GM18511 (cell line): ENCODE data around the gene MRPL52.
"Not testable (repeated sequence)": the region's sequence is repeated elsewhere in the genome, so short reads cannot be mapped to it uniquely, and the experiment has no call there.

ENCODE experiments used
- ATAC-seq: cut with Tn5 transposase; IDR thresholded peaks from one replicate; pipeline ENCODE4 v1.9.1; 2021; ENCODE audit warnings: mild to moderate bottlenecking, moderate library complexity; ENCODE audit not compliant: unreplicated experiment

The MRPL52 gene

DNA sequence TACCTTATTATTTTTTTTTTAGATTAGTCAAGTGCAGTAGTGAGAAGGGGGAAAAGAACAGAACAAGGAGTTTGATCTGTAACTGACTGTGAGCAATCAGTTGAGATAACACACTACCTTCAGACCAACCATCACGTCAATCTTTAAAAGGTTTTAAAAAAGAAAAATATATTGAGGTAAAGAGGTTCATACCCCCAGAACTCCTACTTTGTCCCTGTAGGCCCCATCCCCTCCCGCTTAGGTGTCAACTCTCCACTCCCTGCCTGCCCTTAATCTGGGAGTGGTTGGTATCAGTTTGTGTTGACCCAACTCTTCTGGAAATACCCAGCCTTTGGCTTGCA, 22.9 kb downstream of the MRPL52 start:
- no peak for ATAC-seq

GRCh38 chr14:22852940-22853767, 23.5 kb downstream of the MRPL52 start:
- ATAC-seq, result peak; percentile 80

GRCh38 chr14:22854296-22854695, 24.6 kb downstream of the MRPL52 start:
- not testable (repeated sequence) for ATAC-seq

DNA sequence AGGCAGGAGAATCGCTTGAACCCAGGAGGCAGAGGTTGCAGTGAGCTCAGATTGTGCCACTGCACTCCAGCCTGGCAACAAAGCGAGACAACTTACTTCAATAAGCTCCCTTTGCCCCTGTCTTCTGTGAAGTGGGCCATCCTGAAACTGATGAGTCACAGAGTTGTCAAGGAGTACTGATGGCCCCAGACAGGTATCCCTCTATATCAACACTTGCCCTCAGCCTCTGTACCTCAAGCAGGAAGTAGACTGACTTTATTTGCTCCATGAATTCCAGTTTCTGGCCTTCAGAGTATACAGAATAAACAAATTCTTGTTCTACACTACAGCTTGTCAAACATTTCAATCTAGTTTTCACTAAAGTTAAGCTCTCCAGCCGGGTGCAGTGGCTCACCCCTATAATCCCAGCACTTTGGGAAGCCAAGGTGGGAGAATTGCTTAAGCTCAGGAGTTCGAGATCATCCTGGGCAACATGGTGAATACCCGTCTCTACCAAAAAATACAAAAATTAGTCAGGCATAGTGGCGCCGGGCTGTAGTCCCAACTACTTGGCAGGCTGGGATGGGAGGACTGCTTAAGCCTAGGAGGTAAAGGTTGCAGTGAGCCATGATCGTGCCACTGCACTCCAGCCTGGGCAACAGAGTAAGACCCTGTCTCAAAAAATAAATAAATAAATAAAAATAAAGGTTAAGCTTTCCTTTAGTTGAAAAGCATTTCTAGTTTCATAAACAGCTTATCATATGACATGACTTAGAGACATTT, 25.5 kb downstream of the MRPL52 start:
- ATAC-seq, result no peak

GRCh38 chr14:22856428-22856827, 26.7 kb downstream of the MRPL52 start:
- no peak for ATAC-seq

DNA sequence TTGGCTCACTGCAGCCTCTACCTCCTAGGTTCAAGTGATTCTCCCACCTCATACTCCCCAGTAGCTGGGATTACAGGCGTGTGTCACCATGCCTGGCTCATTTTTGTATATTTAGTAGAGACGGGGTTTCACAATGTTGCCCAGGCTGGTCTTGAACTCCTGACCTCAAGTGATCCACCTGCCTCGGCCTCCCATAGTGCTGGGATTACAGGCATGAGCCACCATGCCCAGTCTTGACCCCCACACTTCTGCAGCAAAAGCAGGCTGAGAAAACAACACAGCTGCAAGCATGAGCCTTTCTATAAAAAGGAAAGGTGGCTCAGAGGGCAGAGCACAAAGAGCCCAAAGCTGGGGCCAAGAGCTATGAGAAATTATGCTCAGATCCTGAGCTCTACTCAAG, 30.7 kb downstream of the MRPL52 start:
- ATAC-seq, result not testable (repeated sequence)

DNA sequence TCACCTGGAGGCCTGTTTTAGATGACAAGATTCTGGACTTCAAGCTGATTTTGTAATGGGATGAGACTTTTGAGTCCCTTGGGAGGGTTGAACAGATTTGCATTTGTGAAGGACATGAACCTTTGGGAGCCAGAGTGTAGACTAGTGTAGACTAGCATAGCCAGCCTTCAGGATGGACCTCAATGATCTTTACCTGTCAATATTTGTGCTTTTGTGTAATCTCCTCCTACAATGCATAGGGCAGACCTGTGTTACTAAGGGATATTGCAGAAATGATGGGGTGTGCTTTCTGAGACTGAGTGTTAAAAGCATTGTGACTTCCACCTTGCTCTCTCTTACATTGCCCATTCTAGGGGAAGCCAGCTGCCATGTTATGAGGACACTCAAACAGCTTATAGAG, 32.0 kb downstream of the MRPL52 start:
- no peak for ATAC-seq

DNA sequence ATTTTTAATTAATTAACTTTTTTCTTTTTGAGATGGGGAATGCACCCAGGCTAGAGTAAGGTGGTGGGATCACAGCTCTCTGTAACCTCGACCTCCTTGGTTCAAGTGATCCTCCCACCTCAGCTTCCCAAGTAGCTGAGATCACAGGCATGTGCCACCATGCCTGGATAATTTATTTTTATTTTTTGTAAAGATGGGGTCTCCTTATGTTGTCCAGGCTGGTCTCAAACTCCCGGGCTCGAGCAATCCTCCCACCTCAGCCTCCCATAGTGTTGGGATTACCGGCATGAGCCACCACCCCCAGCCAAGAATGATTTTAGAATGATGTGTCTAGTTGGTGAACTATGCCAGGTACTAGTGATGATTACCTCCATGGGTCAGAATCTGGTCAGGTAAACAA, 35.3 kb downstream of the MRPL52 start:
- ATAC-seq, result no peak

GRCh38 chr14:22865424-22866405, 36.0 kb downstream of the MRPL52 start:
- ATAC-seq, result no peak

DNA sequence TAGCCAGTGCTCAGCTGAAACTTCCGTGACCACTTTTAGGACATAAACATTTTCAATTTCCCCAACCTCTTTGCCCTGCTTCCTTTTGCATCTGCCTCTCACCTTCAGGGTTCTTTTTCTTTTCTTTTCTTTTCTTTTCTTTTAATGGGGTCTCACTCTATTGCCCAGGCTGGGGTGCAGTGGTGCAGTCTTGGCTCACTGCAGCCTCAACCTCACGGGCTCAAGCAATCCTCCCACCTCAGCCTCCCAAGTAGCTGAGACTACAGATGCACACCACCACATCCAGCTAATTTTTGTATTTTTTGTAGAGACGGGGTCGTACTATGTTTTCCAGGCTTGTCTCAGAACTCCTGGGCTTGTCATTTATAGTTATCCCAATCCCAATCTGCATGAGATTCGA, 37.2 kb downstream of the MRPL52 start:
- ATAC-seq, result no peak

- peak; percentile 46 for ATAC-seq
Observed at GRCh38 chr14:22870811-22871223, 41.1 kb downstream of the MRPL52 start.

DNA sequence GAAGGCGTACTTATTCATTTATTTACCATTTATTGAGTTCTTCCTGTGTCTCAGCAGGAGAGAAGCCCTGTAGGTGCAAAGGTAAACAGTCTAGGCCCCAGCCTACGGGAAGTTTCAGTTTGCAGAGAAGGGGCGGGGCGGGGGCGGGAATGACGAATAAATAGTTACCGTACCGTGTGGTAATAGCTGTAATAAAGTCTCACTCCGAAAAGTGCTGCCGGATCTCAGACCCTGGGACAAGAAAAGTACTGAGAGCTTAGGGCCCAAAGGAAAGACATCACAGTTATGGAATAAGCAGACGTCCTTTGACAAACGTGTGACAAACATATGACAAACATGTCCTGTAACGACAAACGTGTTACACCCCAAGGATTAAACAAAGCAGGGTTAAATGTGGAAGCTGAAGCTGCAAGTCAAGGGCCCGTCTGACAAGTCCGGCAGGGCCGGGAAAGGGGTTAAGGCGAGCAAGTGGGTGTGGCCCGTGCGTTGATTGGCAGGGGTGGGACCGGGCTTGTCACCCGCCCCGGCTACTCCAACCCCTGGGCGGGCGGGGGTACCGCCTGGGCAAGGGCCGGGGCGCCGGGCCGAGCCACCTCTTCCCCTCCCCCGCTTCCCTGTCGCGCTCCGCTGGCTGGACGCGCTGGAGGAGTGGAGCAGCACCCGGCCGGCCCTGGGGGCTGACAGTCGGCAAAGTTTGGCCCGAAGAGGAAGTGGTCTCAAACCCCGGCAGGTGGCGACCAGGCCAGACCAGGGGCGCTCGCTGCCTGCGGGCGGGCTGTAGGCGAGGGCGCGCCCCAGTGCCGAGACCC, 41.7 kb downstream of the MRPL52 start, which contains the start of gene LRP10:
LRP10 (plus strand) TSS at position 517 of the 809 bp plus-strand sequence. CDS start 564 bp downstream, outside the sequence.
- ATAC-seq, result peak; percentile 85

DNA sequence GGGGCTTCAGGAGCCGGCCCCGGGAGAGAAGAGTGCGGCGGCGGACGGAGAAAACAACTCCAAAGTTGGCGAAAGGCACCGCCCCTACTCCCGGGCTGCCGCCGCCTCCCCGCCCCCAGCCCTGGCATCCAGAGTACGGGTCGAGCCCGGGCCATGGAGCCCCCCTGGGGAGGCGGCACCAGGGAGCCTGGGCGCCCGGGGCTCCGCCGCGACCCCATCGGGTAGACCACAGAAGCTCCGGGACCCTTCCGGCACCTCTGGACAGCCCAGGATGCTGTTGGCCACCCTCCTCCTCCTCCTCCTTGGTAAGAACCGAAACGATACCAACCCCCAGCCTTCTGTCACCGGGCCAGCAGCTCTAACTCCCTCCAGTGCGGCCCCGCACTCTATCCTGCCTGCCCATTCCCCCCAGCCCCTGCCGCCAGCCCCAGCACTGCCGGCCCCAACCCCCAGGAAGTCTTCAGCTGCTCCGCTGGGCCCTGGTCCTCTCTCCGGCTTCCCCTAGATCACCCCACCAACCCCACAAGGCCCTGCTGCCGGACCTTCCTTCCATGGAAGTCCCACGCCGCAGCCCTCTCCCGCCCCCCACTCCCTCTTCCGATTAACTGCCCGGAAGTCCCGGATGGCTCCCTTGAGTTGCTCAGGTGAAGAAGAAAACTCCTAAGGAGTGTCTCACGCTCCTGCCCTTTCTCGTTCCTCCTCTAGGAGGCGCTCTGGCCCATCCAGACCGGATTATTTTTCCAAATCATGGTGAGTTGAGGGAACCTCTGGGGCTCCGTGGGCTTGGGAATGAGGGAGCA, 42.5 kb downstream of the MRPL52 start:
- ATAC-seq, result peak; percentile 28

DNA sequence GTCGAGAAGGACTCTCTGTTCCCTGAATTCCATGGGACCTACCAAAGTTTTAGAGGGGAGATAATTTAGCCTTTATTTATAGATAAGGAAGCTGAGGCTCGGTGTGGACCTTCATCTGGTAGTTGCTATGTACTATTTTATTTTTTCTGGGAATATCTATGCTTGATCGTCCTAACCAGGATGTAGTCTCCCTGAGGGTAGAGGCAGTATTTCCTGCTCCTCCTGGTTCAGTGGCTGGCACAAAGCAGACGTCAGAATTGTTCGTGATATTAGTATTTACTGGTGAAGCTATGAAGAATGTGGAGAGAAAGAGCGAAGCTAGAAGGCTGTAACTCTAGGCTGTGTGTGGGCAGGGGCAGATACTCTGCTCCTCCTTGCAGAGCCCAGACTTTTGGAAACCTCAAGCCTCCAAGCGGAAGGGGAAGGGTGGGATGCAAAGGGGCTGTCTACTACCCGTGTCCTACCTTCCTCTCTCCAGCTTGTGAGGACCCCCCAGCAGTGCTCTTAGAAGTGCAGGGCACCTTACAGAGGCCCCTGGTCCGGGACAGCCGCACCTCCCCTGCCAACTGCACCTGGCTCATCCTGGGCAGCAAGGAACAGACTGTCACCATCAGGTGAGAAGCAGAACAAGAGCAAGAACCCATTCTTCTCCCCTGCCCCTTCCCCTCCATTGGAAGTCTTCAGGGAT, 43.3 kb downstream of the MRPL52 start:
- no peak for ATAC-seq

DNA sequence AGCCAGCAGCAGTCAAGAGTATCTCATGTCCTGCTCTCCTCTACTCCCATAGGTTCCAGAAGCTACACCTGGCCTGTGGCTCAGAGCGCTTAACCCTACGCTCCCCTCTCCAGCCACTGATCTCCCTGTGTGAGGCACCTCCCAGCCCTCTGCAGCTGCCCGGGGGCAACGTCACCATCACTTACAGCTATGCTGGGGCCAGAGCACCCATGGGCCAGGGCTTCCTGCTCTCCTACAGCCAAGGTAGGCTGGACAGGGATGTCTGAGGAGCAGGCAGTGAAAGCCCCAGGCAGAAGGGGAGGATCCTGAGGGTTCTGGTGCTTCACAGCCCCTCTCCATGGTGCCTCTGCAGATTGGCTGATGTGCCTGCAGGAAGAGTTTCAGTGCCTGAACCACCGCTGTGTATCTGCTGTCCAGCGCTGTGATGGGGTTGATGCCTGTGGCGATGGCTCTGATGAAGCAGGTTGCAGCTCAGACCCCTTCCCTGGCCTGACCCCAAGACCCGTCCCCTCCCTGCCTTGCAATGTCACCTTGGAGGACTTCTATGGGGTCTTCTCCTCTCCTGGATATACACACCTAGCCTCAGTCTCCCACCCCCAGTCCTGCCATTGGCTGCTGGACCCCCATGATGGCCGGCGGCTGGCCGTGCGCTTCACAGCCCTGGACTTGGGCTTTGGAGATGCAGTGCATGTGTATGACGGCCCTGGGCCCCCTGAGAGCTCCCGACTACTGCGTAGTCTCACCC, 45.5 kb downstream of the MRPL52 start:
- ATAC-seq, result no peak

DNA sequence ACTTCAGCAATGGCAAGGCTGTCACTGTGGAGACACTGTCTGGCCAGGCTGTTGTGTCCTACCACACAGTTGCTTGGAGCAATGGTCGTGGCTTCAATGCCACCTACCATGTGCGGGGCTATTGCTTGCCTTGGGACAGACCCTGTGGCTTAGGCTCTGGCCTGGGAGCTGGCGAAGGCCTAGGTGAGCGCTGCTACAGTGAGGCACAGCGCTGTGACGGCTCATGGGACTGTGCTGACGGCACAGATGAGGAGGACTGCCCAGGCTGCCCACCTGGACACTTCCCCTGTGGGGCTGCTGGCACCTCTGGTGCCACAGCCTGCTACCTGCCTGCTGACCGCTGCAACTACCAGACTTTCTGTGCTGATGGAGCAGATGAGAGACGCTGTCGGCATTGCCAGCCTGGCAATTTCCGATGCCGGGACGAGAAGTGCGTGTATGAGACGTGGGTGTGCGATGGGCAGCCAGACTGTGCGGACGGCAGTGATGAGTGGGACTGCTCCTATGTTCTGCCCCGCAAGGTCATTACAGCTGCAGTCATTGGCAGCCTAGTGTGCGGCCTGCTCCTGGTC, 46.1 kb downstream of the MRPL52 start:
- no peak for ATAC-seq

- ATAC-seq, result no peak
Observed at GRCh38 chr14:22877000-22877501, 47.4 kb downstream of the MRPL52 start.
